ENCODE measurements around the gene CLDN4. TPM values are rescaled to one million over a fixed set of nuclear protein-coding genes. Genes with fewer than 3 reads are reported as not detected.

CLDN4 gene
- total and polyA plus RNA-seq, 8 donors, result 2.4 to 523 (median 18.9) TPM; not detected in 1

- TF ChIP-seq CTCF (IDR thresholded peaks at IDR 0.05) (peak in 5 of 7 experiments; percentile 33 to 54 (median 52)), EP300 (IDR thresholded peaks at IDR 0.05) (no peak)
- intact Hi-C loops (cut with DNase I; ENCODE audit: low total_unique reads), result loop anchor here (10.0 kb wide), 1 partner anchor 159 kb away; the partner anchor contains the start of gene ELN
- DNase-seq, result peak; percentile 41 to 78
- no peaks in the 10 kb centered on the region for H3K27me3 ChIP-seq
- peaks cover 14 to 25% (median 18%) of the 10 kb centered on the region in 4 donors for H3K4me1 ChIP-seq
- 66 to 80% (median 75%) methylated on average over 3 to 6 of the region's 6 CpGs for WGBS, 5 donors
- no peak overlapping the region for H3K27ac ChIP-seq
- H3K9me3 ChIP-seq, result no peaks in the 10 kb centered on the region
- no peak overlapping the region for H3K4me3 ChIP-seq
- no peaks in the 10 kb centered on the region for H3K36me3 ChIP-seq
Observed at GRCh38 chr7:73865738-73866445, 35.1 kb downstream of the CLDN4 start.

GRCh38 chr7:73866446-73866767 lies 35.6 kb downstream of the CLDN4 start:
- H3K27me3 ChIP-seq, result no peaks in the 10 kb centered on the region
- no peaks in the 10 kb centered on the region for H3K36me3 ChIP-seq
- no peaks in the 10 kb centered on the region for H3K9me3 ChIP-seq
- H3K27ac ChIP-seq, result no peak overlapping the region
- no peak for DNase-seq
- TF ChIP-seq POLR2AphosphoS5 (IDR thresholded peaks at IDR 0.05) (no peak), CTCF (IDR thresholded peaks at IDR 0.05) (no peak), POLR2A (IDR thresholded peaks at IDR 0.05) (no peak), EP300 (IDR thresholded peaks at IDR 0.05) (no peak)
- H3K4me3 ChIP-seq, result no peak overlapping the region
- intact Hi-C loops (cut with DNase I; ENCODE audit: low total_unique reads), result loop anchor here (10.0 kb wide), 1 partner anchor 158 kb away; the partner anchor contains the start of gene ELN
- WGBS, 5 donors, result 72 to 97% (median 92%) methylated on average over 1 of the region's 1 CpG
- peaks cover 17 to 30% (median 18%) of the 10 kb centered on the region in 4 donors for H3K4me1 ChIP-seq

- Histone ChIP-seq H3K9me3 (no peaks in the 10 kb centered on the region), H3K4me1 (peaks cover 17 to 39% (median 26%) of the 10 kb centered on the region in 4 donors), H3K27me3 (no peaks in the 10 kb centered on the region), H3K27ac (peak overlapping the region in 4 of 5 donors; percentile 18 to 70 (median 38)), H3K36me3 (no peaks in the 10 kb centered on the region), H3K4me3 (no peak overlapping the region)
- intact Hi-C loops (cut with DNase I; ENCODE audit: low total_unique reads), result loop anchor here (10.0 kb wide), 1 partner anchor 156 kb away; the partner anchor contains the start of gene ELN
- no peak for TF ChIP-seq EP300 (IDR thresholded peaks at IDR 0.05)
- no peak for TF ChIP-seq POLR2A (IDR thresholded peaks at IDR 0.05)
- no peak for TF ChIP-seq CTCF (IDR thresholded peaks at IDR 0.05)
- TF ChIP-seq POLR2AphosphoS5 (IDR thresholded peaks at IDR 0.05), result no peak
- WGBS, 5 donors, result 44 to 60% (median 54%) methylated on average over 20 to 24 of the region's 24 CpGs
- peak in 1 of 2 donors; percentile 53 for DNase-seq
Observed at GRCh38 chr7:73869011-73869798, 38.4 kb downstream of the CLDN4 start.

GRCh38 chr7:73870041-73870492 lies 39.3 kb downstream of the CLDN4 start:
- Histone ChIP-seq H3K27ac (peak overlapping the region in 4 of 5 donors; percentile 17 to 70 (median 25)), H3K36me3 (no peaks in the 10 kb centered on the region), H3K27me3 (no peaks in the 10 kb centered on the region), H3K9me3 (no peaks in the 10 kb centered on the region), H3K4me1 (peaks cover 17 to 39% (median 26%) of the 10 kb centered on the region in 4 donors), H3K4me3 (no peak overlapping the region)
- DNase-seq, result peak in 1 of 2 donors; percentile 69
- intact Hi-C loops (cut with DNase I; ENCODE audit: low total_unique reads), result no loop called here
- WGBS, 5 donors, result 55 to 62% (median 58%) methylated on average over 13 to 15 of the region's 15 CpGs
- TF ChIP-seq POLR2A (IDR thresholded peaks at IDR 0.05) (no peak), EP300 (IDR thresholded peaks at IDR 0.05) (no peak), CTCF (IDR thresholded peaks at IDR 0.05) (no peak), POLR2AphosphoS5 (IDR thresholded peaks at IDR 0.05) (no peak)

Measured in stomach (tissue), 9 donors.